ENCODE results near the gene CETP.

DNA sequence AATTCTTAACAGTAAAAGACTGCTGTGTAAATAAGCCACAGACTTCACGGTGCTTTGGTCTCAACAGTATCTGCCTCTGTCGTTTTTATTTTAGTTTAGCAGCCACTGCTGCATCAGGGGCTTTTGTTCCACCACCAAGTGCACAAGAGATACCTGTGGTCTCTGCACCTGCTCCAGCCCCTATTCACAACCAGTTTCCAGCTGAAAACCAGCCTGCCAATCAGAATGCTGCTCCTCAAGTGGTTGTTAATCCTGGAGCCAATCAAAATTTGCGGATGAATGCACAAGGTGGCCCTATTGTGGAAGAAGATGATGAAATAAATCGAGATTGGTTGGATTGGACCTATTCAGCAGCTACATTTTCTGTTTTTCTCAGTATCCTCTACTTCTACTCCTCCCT is 21.9 kb upstream of the CETP start:
- TF ChIP-seq ZNF274 (IDR thresholded peaks at IDR 0.05; ENCODE audit: low read depth, low read length): no peak
- no peak for TF ChIP-seq YY1 (IDR thresholded peaks at IDR 0.05; ENCODE audit: insufficient read depth, insufficient read length)

Measured in NT2/D1 (cell line).